Stimulated activated CD8-positive, alpha-beta memory T cell treated with anti-CD3 and anti-CD28 coated beads, Interleukin-15, amount 100 ng/mL, for 24 hours (primary cell): ENCODE measurements around the gene EVA1B.

Source experiments
- DNase-seq: peaks from one replicate; pipeline ENCODE4 v3.0.0-alpha.2; 2020; ENCODE audit warnings: low read depth

The EVA1B gene, protein sequence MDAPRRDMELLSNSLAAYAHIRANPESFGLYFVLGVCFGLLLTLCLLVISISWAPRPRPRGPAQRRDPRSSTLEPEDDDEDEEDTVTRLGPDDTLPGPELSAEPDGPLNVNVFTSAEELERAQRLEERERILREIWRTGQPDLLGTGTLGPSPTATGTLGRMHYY

DNA sequence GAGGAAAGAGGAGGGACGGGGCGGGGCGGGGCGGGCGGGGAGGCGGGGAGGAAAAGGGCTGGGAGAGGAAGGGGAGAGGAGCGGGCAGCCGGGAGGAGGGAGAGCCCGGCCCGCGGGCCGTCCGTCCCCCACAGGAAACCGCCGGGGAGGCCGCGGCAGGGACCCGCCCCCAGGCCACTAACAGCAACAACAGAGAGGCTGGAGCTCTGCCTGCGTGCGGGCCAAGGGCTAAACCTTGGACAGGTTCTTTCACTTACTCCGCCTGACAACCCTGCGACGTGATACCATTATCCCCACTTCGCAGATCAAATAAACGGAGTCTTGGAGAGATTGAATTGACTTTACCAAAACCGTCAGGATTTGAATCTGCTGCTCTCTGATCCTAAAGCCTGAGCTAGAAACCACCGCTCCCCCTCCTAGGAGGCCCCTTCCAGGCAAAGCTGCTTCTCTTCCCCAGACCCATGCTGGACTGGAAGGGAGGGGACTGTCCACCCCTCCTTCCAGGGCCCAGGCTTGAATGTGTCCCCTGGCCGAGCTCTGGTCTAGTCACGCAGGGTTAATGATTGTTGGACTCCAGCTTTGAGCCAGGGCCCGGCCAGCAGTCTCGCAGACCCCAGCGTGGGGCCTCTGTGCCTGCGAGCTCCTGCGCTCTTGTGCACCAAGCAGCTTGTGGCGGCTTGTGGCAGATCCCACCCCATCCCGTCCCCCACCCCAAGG lies at the start of gene EVA1B:
Gene EVA1B, minus strand, starts transcription at position 10 of the 717 bp plus-strand sequence. CDS start 608 bp downstream, outside the sequence.
- DNase-seq: no peak

DNA sequence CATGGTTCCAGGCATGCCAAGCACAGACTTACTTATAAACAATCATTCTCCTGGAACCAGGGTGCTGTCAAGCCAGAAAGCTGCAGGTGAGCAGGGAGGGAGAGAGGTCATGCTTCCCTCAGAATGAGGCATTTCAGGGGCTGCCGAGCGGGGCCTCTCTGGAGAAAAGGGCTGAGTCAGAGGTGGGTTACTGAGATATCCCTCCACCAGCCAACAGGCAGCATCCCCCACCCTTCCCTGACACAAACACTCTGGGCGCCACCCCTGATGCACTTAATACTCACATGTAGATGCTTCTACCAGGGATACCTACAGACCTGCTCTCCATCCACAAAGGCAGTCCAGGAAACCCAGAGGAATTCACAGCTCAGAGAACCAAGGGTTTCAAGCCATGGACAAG lies 49.2 kb upstream of the EVA1B start:
- no peak for DNase-seq

DNA sequence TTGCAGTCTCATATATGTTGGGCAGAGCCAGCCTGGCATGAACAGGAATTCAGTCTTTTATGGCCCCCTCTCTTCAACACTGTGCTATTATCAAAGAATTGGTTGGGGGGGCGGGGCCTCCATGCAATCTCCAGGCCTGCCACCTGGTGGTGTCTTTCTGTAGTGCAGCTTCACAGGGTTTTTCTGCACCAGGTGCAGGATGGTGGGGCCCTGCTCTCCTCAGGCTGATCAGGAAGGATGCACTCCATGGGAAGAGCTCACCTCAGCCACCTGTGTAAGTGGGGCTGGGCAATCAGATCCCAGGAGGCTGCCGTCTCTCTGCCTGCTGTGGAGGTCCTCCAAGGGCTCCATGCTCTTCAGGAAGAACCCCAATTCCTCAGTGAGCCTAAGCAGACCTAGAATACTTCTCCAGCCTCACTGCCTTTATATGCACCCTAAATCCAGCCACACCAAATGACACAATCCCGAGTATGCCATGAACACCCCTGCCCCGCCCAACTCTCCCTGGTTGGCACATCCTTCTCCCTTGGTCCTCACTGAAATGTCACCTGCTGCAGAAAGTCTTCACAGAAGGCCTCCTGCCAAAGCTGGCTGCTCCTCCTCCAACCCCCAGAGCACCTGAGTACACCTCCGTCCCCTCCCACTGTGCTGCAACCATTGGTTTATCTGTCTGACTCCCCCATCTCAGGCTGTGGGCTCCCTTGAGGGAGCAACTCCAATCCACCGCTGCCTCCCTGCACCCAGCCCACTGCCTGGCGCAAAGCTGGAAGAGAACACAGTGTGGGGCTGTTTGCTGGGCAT lies 45.8 kb upstream of the EVA1B start:
- peak; percentile 74 for DNase-seq

DNA sequence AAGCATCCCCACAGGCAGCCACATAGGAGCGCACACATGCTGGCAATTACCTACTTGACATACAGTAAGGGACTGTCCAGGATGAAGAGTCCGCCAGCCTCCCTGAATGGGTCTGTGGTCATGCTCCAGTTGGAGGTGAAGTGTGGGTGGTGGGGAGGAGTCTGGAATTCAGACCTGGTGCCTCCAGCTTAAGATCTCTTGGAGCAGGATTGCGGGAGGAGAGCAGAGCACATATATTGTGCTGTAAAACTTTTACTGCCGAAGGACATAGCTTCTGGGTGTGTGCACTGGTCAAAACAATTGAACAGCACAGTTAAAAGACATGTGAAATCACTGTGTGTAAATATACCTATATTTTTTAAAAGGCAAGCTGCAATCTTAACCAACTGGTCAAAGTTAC lies 44.4 kb upstream of the EVA1B start:
- no peak for DNase-seq

DNA sequence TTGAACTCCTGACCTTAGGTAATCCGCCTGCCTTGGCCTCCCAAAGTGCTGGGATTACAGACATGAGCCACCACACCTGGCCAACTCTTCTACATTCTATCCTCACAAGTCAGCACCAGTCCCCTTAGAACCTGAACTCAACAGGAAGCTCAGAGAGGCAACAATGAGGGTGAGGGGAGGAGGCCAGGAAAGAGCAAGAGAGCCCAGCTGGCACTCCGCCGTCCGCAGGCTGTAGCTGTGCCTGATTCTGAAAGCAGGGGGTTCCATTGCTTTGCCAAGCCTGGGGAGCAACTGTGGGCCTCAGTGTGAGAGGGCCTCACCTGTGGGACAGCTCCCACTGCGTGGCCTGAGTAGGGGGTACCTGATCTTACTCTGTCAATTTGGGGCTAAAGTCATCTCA lies 43.6 kb upstream of the EVA1B start:
- DNase-seq: no peak

DNA sequence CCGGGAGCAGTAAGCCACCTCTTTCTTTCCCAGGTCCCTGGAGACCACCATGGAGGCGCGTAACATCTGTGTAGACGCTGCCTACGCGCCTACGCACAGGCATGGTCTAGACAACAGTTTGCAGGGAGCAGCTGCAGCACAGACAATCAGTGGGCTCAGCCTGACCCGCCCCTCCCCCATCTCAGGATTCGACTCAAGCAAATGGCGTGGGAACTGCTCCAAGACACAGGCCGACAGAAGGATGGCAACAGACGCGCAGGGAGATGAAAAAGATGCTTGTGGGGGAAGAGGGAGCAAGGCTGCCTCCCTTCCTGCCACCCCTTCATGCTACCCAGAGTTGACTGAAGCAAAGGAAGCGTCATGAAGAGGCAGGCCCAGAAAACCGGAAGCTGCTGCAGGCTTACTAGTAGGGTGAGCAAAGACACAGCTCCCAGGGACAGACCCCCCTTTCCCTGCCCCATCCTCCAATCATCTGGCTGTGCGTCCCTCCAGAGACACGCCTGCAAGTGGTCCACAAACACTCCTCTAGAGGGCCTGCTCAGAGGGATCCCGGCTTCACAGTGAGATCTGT lies 42.7 kb upstream of the EVA1B start:
- no peak for DNase-seq

DNA sequence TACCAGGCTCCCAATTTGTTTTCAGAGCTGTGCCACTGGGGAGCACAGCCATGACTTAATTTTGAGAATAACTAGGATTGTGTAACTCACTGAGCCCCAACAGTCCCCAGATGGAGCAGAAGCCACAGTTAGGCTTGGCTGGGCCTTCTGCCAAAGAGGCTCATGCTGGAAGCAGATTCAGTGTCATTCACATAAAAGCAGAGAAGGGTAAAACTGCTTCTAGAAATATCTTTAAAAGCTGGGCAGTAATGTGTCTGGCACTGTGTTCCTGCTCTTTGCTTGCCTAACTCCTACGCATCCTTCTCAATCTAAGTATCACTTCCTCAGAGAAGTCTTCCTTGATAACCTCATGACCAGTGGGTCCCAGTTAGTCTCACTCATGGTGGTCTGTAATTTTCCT lies 41.9 kb upstream of the EVA1B start:
- no peak for DNase-seq

DNA sequence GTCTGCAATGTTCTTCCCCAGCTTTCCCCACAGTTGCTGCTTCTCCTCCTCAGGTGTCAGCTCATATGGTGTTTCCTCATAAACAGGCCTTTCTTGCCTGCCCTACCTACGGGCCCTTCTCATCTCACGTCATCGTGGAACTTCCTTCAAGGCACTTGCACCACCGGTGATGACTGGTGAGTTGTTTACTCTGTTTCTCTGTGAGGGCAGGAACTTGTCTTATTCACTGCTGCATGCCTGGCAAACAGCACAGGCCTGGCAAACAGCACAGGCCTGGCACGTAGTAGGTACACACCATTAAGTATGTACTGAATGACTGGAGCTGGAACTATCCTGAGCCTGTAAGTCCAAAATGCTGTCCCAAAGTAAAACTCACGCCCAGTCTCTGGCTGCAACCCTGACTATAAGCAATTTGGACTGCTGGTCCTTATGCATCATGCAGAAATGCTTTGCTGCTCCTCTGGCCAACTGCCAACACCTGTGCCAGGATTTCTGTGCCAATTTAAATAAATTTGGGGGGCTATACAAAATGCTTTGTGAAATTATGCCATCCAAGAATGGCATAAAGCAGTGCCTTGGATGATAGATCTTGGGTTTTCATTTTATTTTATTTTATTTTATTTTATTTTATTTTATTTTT lies 36.6 kb upstream of the EVA1B start:
- no peak for DNase-seq

DNA sequence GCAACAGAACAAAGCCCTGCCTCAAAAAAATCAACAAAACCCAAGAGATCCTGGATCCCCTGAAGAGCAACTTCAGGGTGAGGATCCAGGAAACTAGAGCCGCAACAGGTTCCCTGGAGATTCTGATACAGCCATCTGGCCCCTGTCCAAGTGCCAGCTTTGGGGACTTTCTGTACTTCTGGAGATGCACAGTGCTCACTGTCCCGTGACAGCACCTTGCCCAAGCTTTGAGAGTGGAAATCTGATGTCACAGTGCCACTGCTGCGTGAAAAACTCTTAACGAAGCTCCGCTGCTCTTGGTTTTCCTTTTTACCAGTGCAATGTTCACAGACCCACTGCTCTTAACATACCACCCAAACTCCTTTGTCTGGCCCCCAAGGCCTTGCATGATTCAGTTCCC lies 35.9 kb upstream of the EVA1B start:
- no peak for DNase-seq

DNA sequence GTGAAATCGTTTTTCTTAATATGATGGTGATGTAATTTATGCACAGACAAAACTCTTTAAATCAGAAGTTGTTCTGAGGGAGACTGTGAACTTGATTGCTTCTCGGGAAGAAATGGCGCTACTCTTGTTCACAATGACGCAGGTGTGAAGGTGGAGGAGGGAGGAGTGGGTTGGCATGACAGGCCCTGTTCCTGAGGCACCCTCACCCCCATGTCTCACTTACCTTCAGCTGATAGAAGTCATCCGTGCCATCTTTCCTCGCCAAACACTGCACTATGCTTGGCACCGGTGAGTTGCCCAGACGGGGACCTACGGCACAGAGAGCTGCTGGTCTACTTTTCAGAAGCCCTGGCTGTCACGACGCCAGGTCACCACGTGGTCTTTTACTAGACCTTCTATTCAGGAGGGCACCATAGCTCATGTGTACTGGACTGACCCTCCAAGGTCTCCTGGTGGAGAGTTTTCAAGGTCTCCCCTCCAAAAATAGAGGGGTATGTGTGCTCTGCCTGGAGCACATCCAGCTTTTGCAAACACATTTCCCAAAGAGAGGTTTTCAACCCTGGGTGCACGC lies 35.2 kb upstream of the EVA1B start:
- DNase-seq: no peak

DNA sequence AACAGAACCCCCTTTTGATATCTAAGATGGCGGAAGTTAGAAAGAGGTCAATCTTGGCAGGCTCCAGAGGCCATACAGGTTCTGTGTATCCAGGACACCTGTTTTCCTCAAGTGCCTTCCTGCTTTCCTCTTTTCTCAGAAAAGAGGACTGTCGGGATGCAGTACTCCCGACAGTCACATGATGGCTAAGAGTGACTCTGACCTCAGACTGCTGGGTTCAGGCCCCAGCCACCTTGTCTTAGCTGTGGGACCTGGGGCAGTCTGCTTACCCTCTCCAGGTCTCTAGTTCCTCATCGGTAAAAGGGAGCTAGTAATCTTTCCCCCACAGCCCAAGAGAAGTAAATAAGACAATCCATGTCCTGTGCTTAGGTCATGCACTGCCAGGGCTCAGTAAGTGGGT lies 32.4 kb upstream of the EVA1B start:
- no peak for DNase-seq

DNA sequence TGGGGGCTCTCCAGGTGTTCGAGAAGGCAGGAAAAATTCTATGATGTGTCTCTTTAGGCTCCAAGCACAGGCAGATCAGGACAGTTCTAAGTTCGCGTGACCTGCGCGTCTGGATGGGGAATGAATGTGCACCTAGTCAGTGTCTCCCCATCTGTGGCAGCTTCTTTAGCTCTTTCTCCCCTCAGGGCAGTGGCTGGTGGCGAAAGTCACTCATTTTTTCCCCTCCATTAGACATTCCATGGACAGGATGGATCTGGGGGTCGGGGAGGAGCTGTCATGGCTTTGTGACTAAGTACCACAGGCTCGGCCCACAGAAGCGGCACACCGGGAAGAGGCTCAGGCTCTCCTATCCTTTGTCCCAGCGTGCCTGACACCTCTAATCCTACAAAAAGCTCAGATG lies 31.0 kb upstream of the EVA1B start:
- DNase-seq: no peak

DNA sequence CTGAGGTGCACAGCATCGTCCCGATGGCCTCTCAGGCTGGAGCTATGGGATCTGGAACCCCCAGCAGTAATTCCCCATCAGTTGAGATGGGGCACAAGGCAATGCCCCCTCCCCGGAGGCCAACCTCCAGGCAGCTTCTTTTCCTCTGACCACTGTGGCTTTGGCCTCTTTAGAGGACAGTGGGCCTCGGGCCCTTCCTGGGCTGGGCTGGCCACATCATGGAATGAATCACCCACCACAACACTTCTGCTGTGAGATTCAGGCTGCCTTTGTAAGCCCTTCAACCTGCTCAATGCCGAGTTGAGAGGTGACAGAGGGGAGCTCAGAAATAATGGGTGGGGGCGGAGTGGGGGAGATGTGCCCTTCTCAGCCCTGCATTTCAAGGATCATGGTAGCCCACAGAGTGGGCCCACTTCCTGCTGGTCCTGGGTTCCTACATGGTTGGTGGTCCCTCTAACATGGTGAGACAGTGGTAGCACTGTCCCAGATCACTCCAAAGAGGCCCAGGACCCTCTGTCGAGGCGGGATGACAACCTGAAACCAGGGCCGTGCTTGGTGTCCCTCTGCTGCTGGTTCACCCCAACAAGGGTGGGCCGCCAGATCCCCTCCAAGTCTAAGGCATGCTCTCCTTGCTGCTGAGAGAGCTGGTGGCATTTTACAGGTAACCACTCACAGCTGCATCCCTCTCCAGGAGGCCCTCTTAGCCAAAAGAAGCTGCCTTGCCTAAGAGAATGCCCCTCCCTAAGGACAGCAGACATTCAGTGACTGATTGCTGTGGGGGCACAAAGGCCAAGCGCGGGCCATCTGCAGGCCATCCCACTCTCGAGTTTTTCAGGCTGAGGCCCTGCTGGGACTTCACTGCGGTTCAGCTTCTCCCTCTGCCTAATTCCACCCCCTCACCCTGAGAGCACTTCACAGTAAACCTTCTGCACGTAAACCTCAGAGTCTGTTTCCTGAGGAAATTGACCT lies 29.7 kb upstream of the EVA1B start:
- no peak for DNase-seq

DNA sequence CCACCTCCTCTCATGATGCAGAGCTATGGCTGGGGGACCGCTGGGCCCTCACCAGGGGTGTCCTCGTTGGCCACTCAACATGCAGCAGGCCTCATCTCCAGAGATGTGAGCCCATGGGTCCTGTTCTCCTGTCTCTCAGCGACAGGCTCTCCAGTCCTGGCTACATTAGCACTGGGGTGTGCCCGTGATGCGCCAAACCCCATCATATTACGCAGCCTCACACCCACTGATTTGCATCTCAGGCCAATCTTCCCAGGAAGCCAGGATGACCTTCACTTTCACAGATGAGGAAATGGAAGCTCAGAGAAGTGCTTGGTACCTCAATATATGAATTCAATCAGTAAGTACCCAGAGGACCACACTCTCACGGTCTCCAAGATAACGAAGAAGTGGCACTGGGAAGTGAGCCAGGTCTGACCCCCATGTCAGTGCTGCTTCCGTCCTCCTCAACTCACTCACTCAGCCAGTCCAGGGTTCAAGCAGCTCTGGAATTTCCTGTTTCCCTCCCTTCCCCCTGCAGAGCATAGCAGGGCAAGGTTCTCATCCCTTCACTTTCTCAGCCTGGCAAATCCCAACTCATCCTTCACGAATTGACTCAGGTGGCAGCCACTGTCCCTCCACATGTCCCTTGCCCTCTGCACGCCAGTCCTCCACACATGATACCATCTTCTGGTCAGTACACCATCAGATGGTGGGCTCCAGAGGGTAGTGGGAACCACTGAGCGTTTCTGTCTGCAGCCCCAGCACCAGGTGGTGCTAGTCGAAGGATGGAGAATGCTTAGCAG lies 28.9 kb upstream of the EVA1B start:
- DNase-seq: no peak

DNA sequence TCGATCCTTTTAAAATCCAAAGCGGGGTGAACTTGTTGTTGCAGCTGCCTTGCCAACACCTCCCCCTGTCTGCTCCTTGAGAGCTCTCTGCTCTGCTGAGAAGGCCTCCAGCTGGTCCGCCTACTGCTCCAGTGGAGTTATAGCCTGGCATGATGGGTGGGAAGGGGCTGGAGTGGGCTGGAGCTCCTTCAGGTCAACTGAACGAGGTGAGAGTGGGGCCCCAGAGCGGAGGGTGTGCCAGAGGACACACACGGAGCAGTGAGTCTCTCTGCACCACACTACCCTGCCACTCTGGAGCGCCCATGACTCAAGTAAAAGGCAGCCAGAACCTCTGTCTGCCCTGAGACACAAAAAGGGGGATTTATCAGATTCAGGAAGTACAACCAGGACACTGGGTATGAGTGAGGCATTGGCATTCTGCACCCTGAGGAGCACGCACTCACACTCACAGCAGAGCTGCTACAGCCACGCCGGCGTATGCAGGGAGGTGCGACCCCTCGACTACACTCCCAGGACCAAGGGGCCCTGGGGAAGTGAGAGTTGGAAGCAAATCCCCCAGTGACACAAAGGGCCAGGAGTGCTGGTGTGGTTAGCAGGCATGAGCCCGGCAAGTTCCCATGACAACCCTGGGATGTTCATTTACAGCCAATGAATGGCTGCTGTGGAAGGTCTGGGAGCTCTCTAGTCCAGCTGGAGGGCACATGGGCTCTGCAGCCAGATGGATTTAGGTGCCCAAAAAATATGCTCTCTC lies 28.0 kb upstream of the EVA1B start:
- DNase-seq: no peak

DNA sequence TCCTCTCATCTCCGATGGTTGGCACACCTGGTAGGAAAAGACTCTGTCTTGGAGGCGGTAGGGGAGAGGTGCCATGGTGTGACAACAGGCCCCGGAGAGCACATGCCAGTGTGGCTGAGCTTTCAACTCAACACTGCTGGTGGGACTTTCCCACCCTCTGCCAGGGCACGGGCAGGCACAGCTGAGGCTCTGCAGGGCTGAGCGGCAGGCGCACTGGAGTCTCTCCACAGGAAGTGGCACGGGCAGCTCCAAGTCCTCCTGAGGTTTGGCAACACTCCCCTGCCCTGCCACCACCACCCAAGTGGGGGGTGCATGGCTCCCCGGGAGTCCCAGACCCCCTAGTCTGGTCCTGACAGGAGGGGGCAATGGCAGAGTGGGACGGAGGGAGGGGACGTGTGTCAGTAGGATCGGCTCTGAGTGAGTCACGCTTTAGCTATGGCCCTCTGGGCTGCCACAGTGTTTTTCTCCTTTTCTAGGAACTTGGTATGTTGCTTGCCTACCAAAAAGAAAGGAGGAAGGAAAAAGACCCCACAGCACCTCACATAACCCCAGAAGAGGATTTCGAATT lies 27.3 kb upstream of the EVA1B start:
- DNase-seq: no peak

DNA sequence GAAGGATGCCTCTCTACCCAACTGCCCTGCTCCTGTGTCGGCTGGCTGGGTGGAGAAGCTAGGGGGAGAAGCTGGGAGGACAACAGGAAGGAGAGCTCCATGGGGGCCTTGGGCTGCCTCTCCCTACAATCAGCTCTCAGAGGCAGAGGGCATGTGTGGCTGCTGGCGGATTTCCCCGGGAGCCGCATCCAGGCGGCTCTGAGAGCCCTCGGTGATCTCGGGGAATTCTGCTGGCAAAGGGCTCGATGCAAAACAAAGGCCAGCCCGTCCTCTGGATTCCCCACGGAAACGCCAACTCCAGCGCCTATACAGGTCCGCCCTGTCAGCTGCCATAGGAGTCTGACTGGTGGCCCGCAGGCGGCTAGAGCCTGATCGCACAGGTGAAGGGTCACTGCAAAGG lies 26.4 kb upstream of the EVA1B start:
- DNase-seq: no peak

DNA sequence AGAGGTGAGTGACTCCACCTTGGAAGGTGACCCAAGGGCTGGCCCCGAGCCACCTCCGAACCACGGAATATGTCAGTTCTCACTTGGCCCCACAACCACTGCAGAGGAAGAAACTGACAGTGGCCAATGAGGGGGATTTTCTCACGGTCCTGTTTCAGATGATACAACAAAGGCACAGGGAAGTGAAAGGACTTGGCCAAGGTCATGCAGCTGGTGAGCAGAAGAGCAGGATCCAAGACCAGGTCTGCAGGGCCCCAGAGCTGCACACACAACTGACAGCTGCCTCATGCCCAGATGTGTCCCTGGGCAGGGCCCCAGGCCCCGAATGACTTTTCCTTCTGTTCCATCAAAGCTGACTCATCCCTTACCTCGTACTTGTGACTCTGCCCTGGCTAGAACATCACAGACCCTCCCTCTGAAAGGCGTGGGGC lies 25.8 kb upstream of the EVA1B start:
- no peak for DNase-seq
